ENCODE results near the gene TMEM119. TPM values are rescaled to one million over a fixed set of nuclear protein-coding genes. Genes with fewer than 3 reads are reported as not detected.

Gene TMEM119
- total and polyA plus RNA-seq, 2 of the 13 experiments (the other 11 are each of a cell fraction or from before 2014, with no cell fraction given), result not detected

DNA sequence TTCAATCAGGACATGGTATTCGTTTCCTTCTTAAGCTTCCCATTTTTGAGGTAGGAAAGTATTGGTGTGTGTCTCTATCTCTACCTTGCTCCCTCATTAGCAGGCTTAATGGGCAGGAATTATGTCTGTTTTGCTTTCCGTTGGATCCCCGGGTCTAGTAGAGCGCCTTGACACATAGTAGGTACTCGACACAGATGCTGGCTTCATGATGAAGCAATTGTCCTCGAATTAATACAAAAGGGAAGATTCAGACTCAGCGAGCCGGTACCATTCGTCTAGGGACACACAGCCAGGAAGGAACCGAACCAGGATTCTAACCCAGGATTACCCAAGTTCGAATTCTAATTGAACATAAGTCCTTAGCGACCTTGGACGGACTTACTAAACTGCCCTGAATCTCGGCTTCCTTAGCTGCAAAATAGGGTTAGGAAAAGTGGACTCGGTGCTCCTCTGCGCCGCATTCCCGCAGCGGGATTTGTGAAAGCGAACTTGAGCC lies 36.0 kb downstream of the TMEM119 start (continued):
- TF ChIP-seq ZNF574 (CRISPR knock-in tag; IDR thresholded peaks at IDR 0.05), result no peak
- no peak for TF ChIP-seq TMF1 (CRISPR knock-in tag; IDR thresholded peaks at IDR 0.05; ENCODE audit: low read depth)
- 0 out of 2 replicates have a peak, but pooled peaks have one; percentile 8 for TF ChIP-seq ZNF343 (CRISPR knock-in tag; IDR thresholded peaks at IDR 0.05)
- TF ChIP-seq CEBPB (IDR thresholded peaks at IDR 0.05; ENCODE audit: borderline replicate concordance, low read depth, low read length), result peak; percentile 9; the same call in 1 of the 2 replicates
- peak in 1 of 2 experiments; percentile 85; a peak in 2 of 4 replicates for TF ChIP-seq POLR2A (IDR thresholded peaks at IDR 0.05; ENCODE audit: insufficient read depth in 1 of 2, low read depth in 2 of 2, low read length in 2 of 2)
- TF ChIP-seq ARHGAP35 (CRISPR knock-in tag; IDR thresholded peaks at IDR 0.05; ENCODE audit: borderline replicate concordance), result no peak
- TF ChIP-seq ZNF761 (CRISPR knock-in tag; conservative IDR thresholded peaks at IDR 0.05), result 0 out of 2 replicates have a peak, but pooled peaks have one; percentile 33

- WGBS (ENCODE audit: low lambda C conversion rate), result under 1% methylated on average over 55 of the region's 57 CpGs
- peaks cover 66% of the 10 kb centered on the region for H3K79me2 ChIP-seq (ENCODE audit: insufficient read depth, low read length)
- TF ChIP-seq HDAC2 (CRISPR knock-in tag; IDR thresholded peaks at IDR 0.05) (peak; percentile 49; the same call in 1 of the 2 replicates), REXO4 (CRISPR knock-in tag; IDR thresholded peaks at IDR 0.05; ENCODE audit: borderline replicate concordance) (no peak), ZNF296 (CRISPR knock-in tag; conservative IDR thresholded peaks at IDR 0.05) (no peak), DRAP1 (CRISPR knock-in tag; IDR thresholded peaks at IDR 0.05) (peak; percentile 57; the same call in 1 of the 2 replicates)
- TF ChIP-seq, protein P1, sequence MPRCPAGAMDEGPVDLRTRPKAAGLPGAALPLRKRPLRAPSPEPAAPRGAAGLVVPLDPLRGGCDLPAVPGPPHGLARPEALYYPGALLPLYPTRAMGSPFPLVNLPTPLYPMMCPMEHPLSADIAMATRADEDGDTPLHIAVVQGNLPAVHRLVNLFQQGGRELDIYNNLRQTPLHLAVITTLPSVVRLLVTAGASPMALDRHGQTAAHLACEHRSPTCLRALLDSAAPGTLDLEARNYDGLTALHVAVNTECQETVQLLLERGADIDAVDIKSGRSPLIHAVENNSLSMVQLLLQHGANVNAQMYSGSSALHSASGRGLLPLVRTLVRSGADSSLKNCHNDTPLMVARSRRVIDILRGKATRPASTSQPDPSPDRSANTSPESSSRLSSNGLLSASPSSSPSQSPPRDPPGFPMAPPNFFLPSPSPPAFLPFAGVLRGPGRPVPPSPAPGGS (CRISPR knock-in tag; IDR thresholded peaks at IDR 0.05), result 0 out of 2 replicates have a peak, but pooled peaks have one; percentile 59
These were observed 36.8 kb downstream of the TMEM119 start, which contains the start of gene SART3 for GRCh38 chr12:108560752-108561719. SART3 (minus strand) TSS chr12:108561173; CDS start chr12:108561154, 19 bp downstream.

More at GRCh38 chr12:108560752-108561719, 36.8 kb downstream of the TMEM119 start, which contains the start of gene SART3:
- ATAC-seq (peak; percentile 58), FAIRE-seq (peak; percentile 98), DNase-seq (ENCODE audit: low spot score) (peak; percentile 89)
- ChIA-PET CTCF (ENCODE audit: low intra/inter-chr PET ratio, low total read pairs) (no interaction called here), POLR2A (interaction anchor here (0.9 to 1.3 kb wide), 3 partner anchors 10 to 879 kb away, joined by 3 to 5 read pairs (median 4); no protein-coding TSS in a partner anchor)
- no TSS peak for BruUV-seq (replicated peaks)
- in situ Hi-C loops (cut with HindIII; ENCODE audit: extremely low pct_ligation_motif_present, low pct_unique_long_range_greater_than_20kb), result loop anchor here (10.0 kb wide), 1 partner anchor 244 kb away; no protein-coding TSS in a partner anchor
- Histone ChIP-seq H3K4me1 (ENCODE audit: insufficient read depth, low read length) (peaks cover 45% of the 10 kb centered on the region), H2AFZ (ENCODE audit: low read length) (peak within 1 kb of the TSS; percentile 97), H3K4me3 (replicated peaks in 1 of 3; ENCODE audit: insufficient read depth in 1 of 3, low read depth in 2 of 3, low read length in 3 of 3) (peak within 1 kb of the TSS; percentile 95 to 100 (median 99)), H3K27ac (ENCODE audit: extremely low read length, insufficient read depth, low read length) (peak within 1 kb of the TSS; percentile 97), H3K36me3 (replicated peaks in 1 of 2; ENCODE audit: control insufficient read depth in 1 of 2, insufficient read depth in 2 of 2, low read length in 2 of 2) (peaks cover 12 to 30% of the 10 kb centered on the region in 2 experiments), H4K20me1 (ENCODE audit: insufficient read depth, low read length) (peaks cover 11% of the 10 kb centered on the region), H3K27me3 (ENCODE audit: control insufficient read depth in 1 of 2, insufficient read depth in 2 of 2, low read length in 2 of 2) (no peaks in the 10 kb centered on the region; a peak in 1 of 5 replicates), H3K4me2 (ENCODE audit: low read depth, low read length) (peak within 1 kb of the TSS; percentile 99), H3K9ac (ENCODE audit: insufficient read depth, low read depth, low read length) (peak within 1 kb of the TSS; percentile 98), H3K9me3 (ENCODE audit: low read length) (no peaks in the 10 kb centered on the region)
- intact Hi-C loops (cut with micrococcal nuclease; ENCODE audit: unreplicated experiment), result loop anchor here (5.0 kb wide), 2 partner anchors 171 to 296 kb away; partner anchors contain the start of genes CORO1C and SSH1
